Osteoblast (primary cell): ENCODE data around the gene SLC22A7. TPM values are rescaled to one million over a fixed set of nuclear protein-coding genes. Genes with fewer than 3 reads are reported as not detected.

ENCODE experiments used
- DNase-seq: peaks from one replicate; pipeline ENCODE4 v3.0.0; 2011; ENCODE audit warnings: low spot score, mixed read lengths; ENCODE audit not compliant: insufficient read length; ENCODE audit errors: missing footprints
- H2AFZ ChIP-seq: 2 replicates; pipeline ENCODE4 v1.6.0; 2011; ENCODE audit warnings: mild to moderate bottlenecking, low read length
- H3K27ac ChIP-seq: 2 replicates; pipeline ENCODE4 v1.5.1; 2011; ENCODE audit warnings: mild to moderate bottlenecking, low read depth, low read length, moderate library complexity
- H3K27me3 ChIP-seq: 2 replicates; pipeline ENCODE4 v1.6.0; 2012; ENCODE audit warnings: mild to moderate bottlenecking, control low read depth, inconsistent platforms, low read length, moderate library complexity; ENCODE audit not compliant: insufficient read depth
- H3K36me3 ChIP-seq: 2 replicates; pipeline ENCODE4 v1.5.1; 2011; ENCODE audit warnings: mild to moderate bottlenecking, low read length, control low read depth, moderate library complexity; ENCODE audit not compliant: insufficient read depth
- H3K4me1 ChIP-seq: 2 replicates; pipeline ENCODE4 v1.5.1; 2011; ENCODE audit warnings: mild to moderate bottlenecking, low read length, control low read depth, moderate library complexity; ENCODE audit not compliant: insufficient read depth
- H3K4me2 ChIP-seq: 2 replicates; pipeline ENCODE4 v1.6.0; 2011; ENCODE audit warnings: mild to moderate bottlenecking, low read length; ENCODE audit not compliant: insufficient read depth
- H3K4me3 ChIP-seq: fragments of 200-600 bp; sonication (generic); 3 replicates; pipeline ENCODE4 v1.5.1; 2012; ENCODE audit warnings: mild to moderate bottlenecking, low read length, inconsistent platforms; ENCODE audit not compliant: insufficient read depth
- H3K79me2 ChIP-seq: 2 replicates; pipeline ENCODE4 v1.6.0; 2012; ENCODE audit warnings: mild to moderate bottlenecking, low read length, control low read depth, inconsistent platforms; ENCODE audit not compliant: insufficient read depth
- H3K9me3 ChIP-seq: 2 replicates; pipeline ENCODE4 v1.5.1; 2011; ENCODE audit warnings: low read depth, low read length, control low read depth
- H4K20me1 ChIP-seq: 2 replicates; pipeline ENCODE4 v1.6.0; 2012; ENCODE audit warnings: mild to moderate bottlenecking, low read length, control low read depth; ENCODE audit not compliant: insufficient read depth
- CTCF ChIP-seq: IDR thresholded peaks from 2 replicates; pipeline ENCODE4 v1.5.1; 2011; ENCODE audit warnings: mild to moderate bottlenecking, low read depth, low read length, moderate library complexity; ENCODE audit errors: extremely low read depth
- total RNA-seq: library from RNA; depleted of rRNA; stranded (reverse); fragments of >200 nt; gene quantifications from 2 replicates; pipeline ENCODE4 v1.2.3, GENCODE V29; 2012

Gene SLC22A7
- total RNA-seq, 1 donor: not detected

- TF ChIP-seq CTCF: no peak
- Histone ChIP-seq H2AFZ (no peak overlapping the region), H3K4me2 (no peak overlapping the region), H3K36me3 (no peaks in the 10 kb centered on the region), H3K4me1 (peaks cover 9% of the 10 kb centered on the region), H3K4me3 (no peak overlapping the region), H3K27me3 (peaks cover 35% of the 10 kb centered on the region), H3K9me3 (no peaks in the 10 kb centered on the region), H3K79me2 (no peaks in the 10 kb centered on the region), H4K20me1 (no peaks in the 10 kb centered on the region), H3K27ac (no peak overlapping the region)
- peak; percentile 76 for DNase-seq
Observed at GRCh38 chr6:43303751-43304331, 5.8 kb downstream of the SLC22A7 start.

- Histone ChIP-seq H3K4me1 (peaks cover 10% of the 10 kb centered on the region), H3K79me2 (no peaks in the 10 kb centered on the region), H3K9me3 (no peaks in the 10 kb centered on the region), H3K27me3 (peaks cover 30% of the 10 kb centered on the region), H3K27ac (no peak overlapping the region), H3K4me3 (no peak overlapping the region), H2AFZ (no peak overlapping the region), H3K36me3 (no peaks in the 10 kb centered on the region), H4K20me1 (no peaks in the 10 kb centered on the region), H3K4me2 (no peak overlapping the region)
- no peak for TF ChIP-seq CTCF
- DNase-seq: peak; percentile 64
Observed at GRCh38 chr6:43304361-43304760, 6.3 kb downstream of the SLC22A7 start.

- no peaks in the 10 kb centered on the region for H3K9me3 ChIP-seq
- H3K4me2 ChIP-seq: no peak overlapping the region
- H2AFZ ChIP-seq: no peak overlapping the region
- H4K20me1 ChIP-seq: no peaks in the 10 kb centered on the region
- no peaks in the 10 kb centered on the region for H3K36me3 ChIP-seq
- H3K27me3 ChIP-seq: peaks cover 26% of the 10 kb centered on the region
- peaks cover 10% of the 10 kb centered on the region for H3K4me1 ChIP-seq
- no peak for DNase-seq
- no peaks in the 10 kb centered on the region for H3K79me2 ChIP-seq
- no peak overlapping the region for H3K27ac ChIP-seq
- no peak overlapping the region for H3K4me3 ChIP-seq
- no peak for TF ChIP-seq CTCF
Observed at GRCh38 chr6:43304882-43305281, 6.8 kb downstream of the SLC22A7 start.

- no peak for TF ChIP-seq CTCF
- H3K27ac ChIP-seq: no peak overlapping the region
- no peak overlapping the region for H3K4me2 ChIP-seq
- H4K20me1 ChIP-seq: no peaks in the 10 kb centered on the region
- no peaks in the 10 kb centered on the region for H3K79me2 ChIP-seq
- H3K9me3 ChIP-seq: no peaks in the 10 kb centered on the region
- H3K36me3 ChIP-seq: no peaks in the 10 kb centered on the region
- no peak overlapping the region for H3K4me3 ChIP-seq
- peaks cover 15% of the 10 kb centered on the region for H3K27me3 ChIP-seq
- H2AFZ ChIP-seq: no peak overlapping the region
- no peak for DNase-seq
- H3K4me1 ChIP-seq: peaks cover 10% of the 10 kb centered on the region
Observed at GRCh38 chr6:43306086-43306485, 8.0 kb downstream of the SLC22A7 start.
